CD4-positive, alpha-beta T cell treated with Interleukin-4 for 1 hour (primary cell): Measurements from ENCODE around the gene ICAM4.
A peak's percentile ranks its signal among the peaks of the same experiment; 100 is the strongest.
"Not testable (repeated sequence)": the region's sequence is repeated elsewhere in the genome, so short reads cannot be mapped to it uniquely, and the experiment has no call there.

Source experiments
- DNase-seq, 2 donors: peaks; one replicate each; pipeline ENCODE4 v3.0.0-alpha.2; 2020 to 2022

ICAM4 gene

GRCh38 chr19:10269333-10270179 lies 17.2 kb upstream of the ICAM4 start:
- peak; percentile 91 for DNase-seq

- DNase-seq = peak; percentile 90 to 94
These were observed 16.6 kb upstream of the ICAM4 start for GRCh38 chr19:10270180-10270615.

- peak; percentile 87 to 91 for DNase-seq
These were observed 15.9 kb upstream of the ICAM4 start, which contains the start of gene ICAM1 for GRCh38 chr19:10270616-10271394. Gene ICAM1, plus strand, starts transcription at chr19:10271120. Its CDS starts 40 bp downstream, at chr19:10271160.

GRCh38 chr19:10271543-10272086 lies 15.1 kb upstream of the ICAM4 start:
- peak; percentile 75 to 82 for DNase-seq

- no peak for DNase-seq
These were observed 12.2 kb upstream of the ICAM4 start for GRCh38 chr19:10274589-10274988.

- no peak for DNase-seq
These were observed 8.8 kb upstream of the ICAM4 start for GRCh38 chr19:10277795-10278589.

GRCh38 chr19:10278935-10279334 lies 7.8 kb upstream of the ICAM4 start:
- no peak for DNase-seq

GRCh38 chr19:10279737-10280442 lies 6.9 kb upstream of the ICAM4 start:
- DNase-seq = no peak

GRCh38 chr19:10282043-10282442 lies 4.7 kb upstream of the ICAM4 start:
- DNase-seq = not testable (repeated sequence)

- DNase-seq = no peak
These were observed 3.3 kb upstream of the ICAM4 start for GRCh38 chr19:10283301-10284064.

GRCh38 chr19:10284065-10284959 lies 2.4 kb upstream of the ICAM4 start:
- DNase-seq = no peak

GRCh38 chr19:10284960-10285278 lies 1.8 kb upstream of the ICAM4 start:
- DNase-seq = no peak

GRCh38 chr19:10285393-10285792 lies 1.4 kb upstream of the ICAM4 start:
- DNase-seq = no peak

- DNase-seq = peak in 1 of 2 donors; percentile 49
These were observed 2.0 kb downstream of the ICAM4 start for GRCh38 chr19:10288662-10289166.

GRCh38 chr19:10289167-10289835 lies 2.5 kb downstream of the ICAM4 start:
- peak; percentile 63 to 71 for DNase-seq

GRCh38 chr19:10289836-10290356 lies 3.1 kb downstream of the ICAM4 start, which contains the start of gene ICAM5:
Gene ICAM5, plus strand, starts transcription at chr19:10289952. Its CDS starts 92 bp downstream, at chr19:10290044.
- DNase-seq = peak in 1 of 2 donors; percentile 46

GRCh38 chr19:10290357-10290875 lies 3.7 kb downstream of the ICAM4 start:
- DNase-seq = no peak

- DNase-seq = peak; percentile 67 to 71
These were observed 4.3 kb downstream of the ICAM4 start for GRCh38 chr19:10290876-10291553.
